H9 (cell line): ENCODE measurements around the gene CPSF4L. TPM values are rescaled to one million over a fixed set of nuclear protein-coding genes. Genes with fewer than 3 reads are reported as not detected.

Source experiments
- DNase-seq: peaks from one replicate; pipeline ENCODE4 v3.0.0-alpha.2; 2017
- H2AFZ ChIP-seq: one replicate; pipeline ENCODE4 v1.6.1; 2013; ENCODE audit warnings: mild to moderate bottlenecking, low read length, control low read depth, moderate library complexity
- H2AK5ac ChIP-seq: 2 replicates; pipeline ENCODE4 v1.6.1; 2013; ENCODE audit warnings: low read length, control low read depth, mixed read lengths; ENCODE audit not compliant: insufficient read length
- H2BK120ac ChIP-seq: one replicate; pipeline ENCODE4 v1.6.1; 2013; ENCODE audit warnings: low read depth, mild to moderate bottlenecking, low read length, control low read depth, inconsistent platforms; ENCODE audit not compliant: poor library complexity, severe bottlenecking
- H2BK12ac ChIP-seq: 2 replicates; pipeline ENCODE4 v1.6.1; 2013; ENCODE audit warnings: low read length, control low read depth, mixed read lengths, low read depth; ENCODE audit not compliant: insufficient read length
- H2BK15ac ChIP-seq: 2 replicates; pipeline ENCODE4 v1.6.1; 2013; ENCODE audit warnings: low read depth, low read length, control low read depth
- H2BK20ac ChIP-seq: one replicate; pipeline ENCODE4 v1.6.1; 2013; ENCODE audit warnings: low read depth, mild to moderate bottlenecking, low read length, control low read depth, inconsistent platforms; ENCODE audit not compliant: poor library complexity, severe bottlenecking
- H2BK5ac ChIP-seq: 2 replicates; pipeline ENCODE4 v1.6.1; 2013; ENCODE audit warnings: low read length, control low read depth, mixed read lengths; ENCODE audit not compliant: insufficient read length
- H3K14ac ChIP-seq: 2 replicates; pipeline ENCODE4 v1.6.1; 2013; ENCODE audit warnings: low read length, control low read depth; ENCODE audit not compliant: insufficient read depth
- H3K18ac ChIP-seq: 2 replicates; pipeline ENCODE4 v1.6.1; 2013; ENCODE audit warnings: low read depth, mild to moderate bottlenecking, mixed read lengths, low read length, control low read depth; ENCODE audit not compliant: insufficient read length
- H3K23ac ChIP-seq: 2 replicates; pipeline ENCODE4 v1.6.1; 2013; ENCODE audit warnings: low read length, control low read depth, mixed read lengths, low read depth; ENCODE audit not compliant: insufficient read length
- H3K23me2 ChIP-seq: 2 replicates; pipeline ENCODE4 v1.6.1; 2013; ENCODE audit warnings: low read depth, mild to moderate bottlenecking, mixed read lengths, low read length, control low read depth; ENCODE audit not compliant: insufficient read length, poor library complexity, severe bottlenecking
- H3K27ac ChIP-seq: 2 replicates; pipeline ENCODE4 v1.5.1; 2013; ENCODE audit warnings: low read length, control low read depth, mixed read lengths, low read depth; ENCODE audit not compliant: insufficient read length
- H3K27me3 ChIP-seq: 2 replicates; pipeline ENCODE4 v1.6.1; 2013; ENCODE audit warnings: low read length, control low read depth, inconsistent platforms; ENCODE audit not compliant: insufficient read depth
- H3K4ac ChIP-seq: 2 replicates; pipeline ENCODE4 v1.6.1; 2013; ENCODE audit warnings: low read depth, mild to moderate bottlenecking, control low read depth, inconsistent platforms, low read length, moderate library complexity
- H3K4me1 ChIP-seq: 2 replicates; pipeline ENCODE4 v1.6.1; 2013; ENCODE audit warnings: low read length, control low read depth, inconsistent platforms; ENCODE audit not compliant: insufficient read depth
- H3K4me2 ChIP-seq: 2 replicates; pipeline ENCODE4 v1.6.1; 2013; ENCODE audit warnings: low read length, control low read depth, mixed read lengths; ENCODE audit not compliant: insufficient read length, insufficient read depth
- H3K56ac ChIP-seq: 2 replicates; pipeline ENCODE4 v1.6.1; 2013; ENCODE audit warnings: low read depth, mild to moderate bottlenecking, mixed read lengths, low read length, control low read depth; ENCODE audit not compliant: insufficient read length
- H3K79me1 ChIP-seq: 2 replicates; pipeline ENCODE4 v1.6.1; 2013; ENCODE audit warnings: low read depth, mild to moderate bottlenecking, moderate library complexity, low read length, control low read depth, inconsistent platforms; ENCODE audit not compliant: insufficient read depth, poor library complexity, severe bottlenecking
- H3K79me2 ChIP-seq: 2 replicates; pipeline ENCODE4 v1.6.1; 2013; ENCODE audit warnings: low read length, control low read depth, inconsistent platforms; ENCODE audit not compliant: insufficient read depth
- H3K9ac ChIP-seq: 2 replicates; pipeline ENCODE4 v1.6.1; 2013; ENCODE audit warnings: low read length, control low read depth, mixed read lengths; ENCODE audit not compliant: insufficient read length; ENCODE audit errors: extremely low read depth
- H3K9me3 ChIP-seq: one replicate; pipeline ENCODE4 v1.6.1; 2013; ENCODE audit warnings: low read depth, low read length, inconsistent platforms; ENCODE audit not compliant: control insufficient read depth
- H3T11ph ChIP-seq: one replicate; pipeline ENCODE4 v1.6.1; 2013; ENCODE audit warnings: mild to moderate bottlenecking, low read length, control low read depth, inconsistent platforms
- H4K20me1 ChIP-seq: one replicate; pipeline ENCODE4 v1.6.1; 2013; ENCODE audit not compliant: control insufficient read depth, insufficient read length, insufficient read depth
- H4K5ac ChIP-seq: 2 replicates; pipeline ENCODE4 v1.6.1; 2013; ENCODE audit warnings: low read depth, mild to moderate bottlenecking, mixed read lengths, low read length, control low read depth; ENCODE audit not compliant: insufficient read length
- H4K8ac ChIP-seq: replicated peaks from 2 replicates; pipeline ENCODE4 v1.6.1; 2013; ENCODE audit warnings: low read length, control low read depth, mixed read lengths, low read depth; ENCODE audit not compliant: insufficient read length
- H4K91ac ChIP-seq: 2 replicates; pipeline ENCODE4 v1.6.1; 2013; ENCODE audit warnings: low read depth, mild to moderate bottlenecking, moderate library complexity, mixed read lengths, low read length, control low read depth; ENCODE audit not compliant: insufficient read length
- H3K27ac Mint-ChIP-seq, 3 experiments: 2 replicates in 2 of 3; 3 replicates in 1 of 3; pipeline ENCODE4 v1.8.0; 2020 to 2021; ENCODE audit warnings: mixed read lengths in 3 of 3, mild to moderate bottlenecking in 1 of 3, moderate library complexity in 1 of 3
- H3K27me3 Mint-ChIP-seq: 2 replicates; pipeline ENCODE4 v1.8.0; 2021; ENCODE audit warnings: low read depth, mild to moderate bottlenecking, moderate library complexity, mixed read lengths
- H3K36me3 Mint-ChIP-seq, 3 experiments: 2 replicates in 2 of 3; 3 replicates in 1 of 3; pipeline ENCODE4 v1.8.0; 2020 to 2021; ENCODE audit warnings: low read depth in 3 of 3, mixed read lengths in 3 of 3; ENCODE audit not compliant: insufficient read depth in 1 of 3
- H3K4me1 Mint-ChIP-seq, 2 experiments: 2 replicates each; pipeline ENCODE4 v1.8.0; 2020; ENCODE audit warnings: mixed read lengths in 2 of 2
- H3K4me3 Mint-ChIP-seq, 2 experiments: 2 replicates in 1 of 2; 3 replicates in 1 of 2; pipeline ENCODE4 v1.8.0; 2020 to 2021; ENCODE audit warnings: mild to moderate bottlenecking in 2 of 2, mixed read lengths in 2 of 2, moderate library complexity in 1 of 2
- H3K9me3 Mint-ChIP-seq, 2 experiments: 2 replicates in 1 of 2; 3 replicates in 1 of 2; pipeline ENCODE4 v1.8.0; 2020; ENCODE audit warnings: mild to moderate bottlenecking in 2 of 2, mixed read lengths in 2 of 2, moderate library complexity in 1 of 2
- CTCF ChIP-seq: fragments of 200-600 bp; sonication (generic); conservative IDR thresholded peaks from 3 replicates; pipeline ENCODE4 v1.8.0; 2021; ENCODE audit warnings: antibody characterized with exemption, mild to moderate bottlenecking
- WGBS: extraction: QIAGEN DNeasy Blood & Tissue Kit; methylation state at CpG from one replicate; pipeline ENCODE4 v1.1.7; 2013; ENCODE audit warnings: missing lambda C conversion rate, low lambda C conversion rate, mixed read lengths; ENCODE audit not compliant: insufficient read length; ENCODE audit errors: extremely low coverage; 5-methylcytosine and 5-hydroxymethylcytosine counted together
- total RNA-seq: library from RNA; stranded (reverse); gene quantifications from 2 replicates; pipeline ENCODE4 v1.2.1, GENCODE V29; 2021

Gene CPSF4L
- total RNA-seq, 1 experiment from 2014 or later, result not detected

DNA sequence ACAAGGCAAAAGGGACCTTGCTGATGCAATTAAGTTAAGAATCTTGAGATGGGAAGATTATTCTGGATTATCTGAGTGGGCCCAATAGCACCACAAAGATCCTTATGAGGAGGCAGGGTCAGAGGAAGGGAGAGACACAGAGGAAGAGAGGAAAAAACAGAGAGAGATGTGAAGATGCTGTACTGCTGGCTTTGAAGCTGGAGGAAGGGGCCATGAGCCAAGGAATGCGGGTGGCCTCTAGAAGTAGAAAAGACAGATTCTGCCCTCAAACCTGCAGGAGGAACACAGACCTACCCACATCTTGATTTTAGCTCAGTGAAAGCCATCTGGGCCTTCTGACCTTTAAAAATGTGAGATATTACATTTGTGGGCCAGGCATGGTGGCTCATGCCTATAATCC, 8.1 kb upstream of the CPSF4L start:
- no peaks in the 10 kb centered on the region for H3K79me1 ChIP-seq
- no peak overlapping the region for H2AK5ac ChIP-seq
- H4K20me1 ChIP-seq, result peaks cover 2% of the 10 kb centered on the region
- no peak overlapping the region for H2BK20ac ChIP-seq
- H2BK5ac ChIP-seq, result no peak overlapping the region
- H2BK15ac ChIP-seq, result no peak overlapping the region
- Mint-ChIP-seq H3K4me3 (no peak overlapping the region), H3K4me1 (peaks cover 8 to 9% of the 10 kb centered on the region in 2 experiments), H3K27me3 (peaks cover 2% of the 10 kb centered on the region), H3K9me3 (no peaks in the 10 kb centered on the region), H3K36me3 (no peaks in the 10 kb centered on the region; a peak in 1 of 7 replicates), H3K27ac (no peak overlapping the region)
- H2BK120ac ChIP-seq, result no peak overlapping the region
- no peak overlapping the region for H2BK12ac ChIP-seq
- H3K23me2 ChIP-seq, result no peaks in the 10 kb centered on the region
- H4K91ac ChIP-seq, result no peak overlapping the region
- no peak overlapping the region for H3K23ac ChIP-seq
- no peaks in the 10 kb centered on the region for H3K79me2 ChIP-seq
- H4K5ac ChIP-seq, result no peak overlapping the region
- H3K56ac ChIP-seq, result no peak overlapping the region
- H3K4me1 ChIP-seq, result no peaks in the 10 kb centered on the region; the same call in 1 of the 2 replicates
- H3K18ac ChIP-seq, result no peak overlapping the region
- H3K27ac ChIP-seq, result no peak overlapping the region
- H2AFZ ChIP-seq, result no peak overlapping the region
- no peak overlapping the region for H3K9ac ChIP-seq
- no CpG with 5 or more reads among the region's 1 CpG for WGBS
- no peak overlapping the region for H3K4ac ChIP-seq
- H3K27me3 ChIP-seq, result no peaks in the 10 kb centered on the region
- no peak for DNase-seq
- no peak overlapping the region for H3K14ac ChIP-seq
- H4K8ac ChIP-seq, result no peak overlapping the region
- no peak overlapping the region for H3T11ph ChIP-seq
- H3K9me3 ChIP-seq, result no peaks in the 10 kb centered on the region
- H3K4me2 ChIP-seq, result no peak overlapping the region
- no peak for TF ChIP-seq CTCF
